Measurements from ENCODE around the gene LRRC30.

DNA sequence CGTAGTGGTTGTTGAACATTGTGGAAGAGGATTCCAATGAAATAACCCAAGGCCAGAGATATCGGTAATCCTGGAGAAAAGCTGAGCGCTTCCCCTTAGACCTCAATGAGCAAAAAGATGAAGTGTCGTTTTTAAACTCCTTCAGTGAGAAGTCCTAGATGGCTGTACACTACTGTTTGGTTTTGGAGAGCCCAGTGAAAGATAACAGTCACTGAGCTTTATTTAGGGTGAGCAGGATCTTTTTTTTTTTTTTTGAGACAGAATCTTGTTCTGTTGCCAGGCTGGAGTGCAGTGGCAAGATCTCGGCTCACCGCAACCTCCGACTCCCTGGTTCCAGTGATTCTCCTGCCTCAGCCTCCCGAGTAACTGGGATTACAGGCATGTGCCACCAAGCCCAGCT, 24.2 kb downstream of the LRRC30 start:
- TF ChIP-seq EP300 (IDR thresholded peaks at IDR 0.05) (no peak), POLR2A (IDR thresholded peaks at IDR 0.05) (no peak)
- TF ChIP-seq, protein P1, sequence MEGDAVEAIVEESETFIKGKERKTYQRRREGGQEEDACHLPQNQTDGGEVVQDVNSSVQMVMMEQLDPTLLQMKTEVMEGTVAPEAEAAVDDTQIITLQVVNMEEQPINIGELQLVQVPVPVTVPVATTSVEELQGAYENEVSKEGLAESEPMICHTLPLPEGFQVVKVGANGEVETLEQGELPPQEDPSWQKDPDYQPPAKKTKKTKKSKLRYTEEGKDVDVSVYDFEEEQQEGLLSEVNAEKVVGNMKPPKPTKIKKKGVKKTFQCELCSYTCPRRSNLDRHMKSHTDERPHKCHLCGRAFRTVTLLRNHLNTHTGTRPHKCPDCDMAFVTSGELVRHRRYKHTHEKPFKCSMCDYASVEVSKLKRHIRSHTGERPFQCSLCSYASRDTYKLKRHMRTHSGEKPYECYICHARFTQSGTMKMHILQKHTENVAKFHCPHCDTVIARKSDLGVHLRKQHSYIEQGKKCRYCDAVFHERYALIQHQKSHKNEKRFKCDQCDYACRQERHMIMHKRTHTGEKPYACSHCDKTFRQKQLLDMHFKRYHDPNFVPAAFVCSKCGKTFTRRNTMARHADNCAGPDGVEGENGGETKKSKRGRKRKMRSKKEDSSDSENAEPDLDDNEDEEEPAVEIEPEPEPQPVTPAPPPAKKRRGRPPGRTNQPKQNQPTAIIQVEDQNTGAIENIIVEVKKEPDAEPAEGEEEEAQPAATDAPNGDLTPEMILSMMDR (IDR thresholded peaks at IDR 0.05), result no peak

Data from suprapubic skin (tissue), 3 donors.